Astrocyte of the cerebellum (primary cell): ENCODE results near the gene ZBED2.

ENCODE experiments used
- DNase-seq: peaks from one replicate; pipeline ENCODE4 v3.0.0-alpha.2; 2011; ENCODE audit warnings: low read depth
- H3K4me3 ChIP-seq: 2 replicates; pipeline ENCODE4 v1.5.1; 2011; ENCODE audit warnings: mild to moderate bottlenecking, low read depth, low read length, moderate library complexity
- CTCF ChIP-seq: IDR thresholded peaks from 2 replicates; pipeline ENCODE4 v1.5.1; 2012; ENCODE audit warnings: low read length, low read depth, moderate library complexity, mild to moderate bottlenecking; ENCODE audit errors: missing control alignments
- in situ Hi-C: cut with HindIII; loops from 2 replicates; pipeline ENCODE4 v1.10.0; 2017; ENCODE audit warnings: low sequenced_read_pairs

The ZBED2 gene

GRCh38 chr3:111619833-111620232 is 24.7 kb upstream of the ZBED2 start:
- in situ Hi-C loops = no loop called here
- H3K4me3 ChIP-seq = no peak overlapping the region

GRCh38 chr3:111618945-111619344 is 23.8 kb upstream of the ZBED2 start:
- in situ Hi-C loops = no loop called here
- no peak for TF ChIP-seq CTCF
- H3K4me3 ChIP-seq = no peak overlapping the region
- no peak for DNase-seq

More at GRCh38 chr3:111619833-111620232, 24.7 kb upstream of the ZBED2 start:
- peak; percentile 43 for DNase-seq
- TF ChIP-seq CTCF = no peak

- no peak for TF ChIP-seq CTCF
- in situ Hi-C loops = no loop called here
- DNase-seq = no peak
- no peak overlapping the region for H3K4me3 ChIP-seq
Observed at GRCh38 chr3:111617912-111618601, 22.9 kb upstream of the ZBED2 start.

GRCh38 chr3:111617406-111617805 is 22.3 kb upstream of the ZBED2 start:
- DNase-seq = no peak
- in situ Hi-C loops = no loop called here

GRCh38 chr3:111616417-111617105 is 21.4 kb upstream of the ZBED2 start:
- DNase-seq = no peak
- in situ Hi-C loops = no loop called here
- H3K4me3 ChIP-seq = no peak overlapping the region
- no peak for TF ChIP-seq CTCF

More at GRCh38 chr3:111617406-111617805, 22.3 kb upstream of the ZBED2 start:
- no peak overlapping the region for H3K4me3 ChIP-seq
- TF ChIP-seq CTCF = no peak

GRCh38 chr3:111615880-111616279 is 20.7 kb upstream of the ZBED2 start:
- in situ Hi-C loops = no loop called here
- H3K4me3 ChIP-seq = no peak overlapping the region
- no peak for DNase-seq
- no peak for TF ChIP-seq CTCF
